GM12801 (cell line): Measurements from ENCODE around the gene CAMTA1.

ENCODE experiments used
- TF ChIP-seq, protein P1 (sequence below): IDR thresholded peaks from one replicate; pipeline ENCODE4 v1.5.1; 2011; ENCODE audit warnings: control low read depth; ENCODE audit not compliant: insufficient read length; ENCODE audit errors: extremely low read depth

The CAMTA1 gene

DNA sequence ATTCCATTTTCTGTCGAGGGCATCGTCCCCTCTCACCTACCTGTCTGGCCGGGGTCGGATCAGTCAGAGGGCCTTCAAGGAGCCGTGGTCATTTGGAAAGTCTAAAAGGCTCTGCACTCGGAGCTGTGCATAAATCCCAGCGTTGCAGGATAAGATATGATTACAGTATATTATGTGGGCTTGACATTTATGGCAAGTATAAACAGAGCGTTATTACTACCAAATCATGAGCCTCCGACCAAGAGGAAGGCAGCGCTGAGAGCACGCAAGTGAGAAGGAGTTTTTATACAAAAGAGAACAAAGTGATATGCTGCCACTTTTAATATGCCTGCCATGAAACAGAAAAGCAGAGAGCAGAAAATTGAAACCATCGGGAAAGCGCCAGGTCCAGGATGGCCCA, 566.4 kb downstream of the CAMTA1 start:
- TF ChIP-seq, protein P1, sequence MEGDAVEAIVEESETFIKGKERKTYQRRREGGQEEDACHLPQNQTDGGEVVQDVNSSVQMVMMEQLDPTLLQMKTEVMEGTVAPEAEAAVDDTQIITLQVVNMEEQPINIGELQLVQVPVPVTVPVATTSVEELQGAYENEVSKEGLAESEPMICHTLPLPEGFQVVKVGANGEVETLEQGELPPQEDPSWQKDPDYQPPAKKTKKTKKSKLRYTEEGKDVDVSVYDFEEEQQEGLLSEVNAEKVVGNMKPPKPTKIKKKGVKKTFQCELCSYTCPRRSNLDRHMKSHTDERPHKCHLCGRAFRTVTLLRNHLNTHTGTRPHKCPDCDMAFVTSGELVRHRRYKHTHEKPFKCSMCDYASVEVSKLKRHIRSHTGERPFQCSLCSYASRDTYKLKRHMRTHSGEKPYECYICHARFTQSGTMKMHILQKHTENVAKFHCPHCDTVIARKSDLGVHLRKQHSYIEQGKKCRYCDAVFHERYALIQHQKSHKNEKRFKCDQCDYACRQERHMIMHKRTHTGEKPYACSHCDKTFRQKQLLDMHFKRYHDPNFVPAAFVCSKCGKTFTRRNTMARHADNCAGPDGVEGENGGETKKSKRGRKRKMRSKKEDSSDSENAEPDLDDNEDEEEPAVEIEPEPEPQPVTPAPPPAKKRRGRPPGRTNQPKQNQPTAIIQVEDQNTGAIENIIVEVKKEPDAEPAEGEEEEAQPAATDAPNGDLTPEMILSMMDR: no peak

DNA sequence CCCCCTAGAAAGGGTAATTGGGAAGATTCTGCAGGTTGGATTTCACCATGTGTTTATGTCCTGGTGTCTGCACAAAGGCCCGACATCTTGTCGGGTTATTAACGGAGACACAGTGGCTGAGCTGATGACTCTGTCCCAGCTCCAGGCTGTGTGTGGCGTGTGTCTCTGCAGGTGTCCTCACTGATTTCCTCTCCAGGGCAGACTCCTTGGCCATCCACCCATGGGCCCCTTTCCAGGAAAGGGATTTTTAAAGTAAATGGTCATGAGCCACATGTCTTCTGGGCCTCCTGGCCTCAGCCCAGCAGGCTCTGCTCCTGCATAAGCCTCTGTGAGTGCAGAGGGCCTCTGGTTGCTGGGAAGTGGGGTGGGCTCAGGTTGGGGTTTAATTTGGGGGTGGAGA, 567.1 kb downstream of the CAMTA1 start:
- TF ChIP-seq, protein P1: no peak

DNA sequence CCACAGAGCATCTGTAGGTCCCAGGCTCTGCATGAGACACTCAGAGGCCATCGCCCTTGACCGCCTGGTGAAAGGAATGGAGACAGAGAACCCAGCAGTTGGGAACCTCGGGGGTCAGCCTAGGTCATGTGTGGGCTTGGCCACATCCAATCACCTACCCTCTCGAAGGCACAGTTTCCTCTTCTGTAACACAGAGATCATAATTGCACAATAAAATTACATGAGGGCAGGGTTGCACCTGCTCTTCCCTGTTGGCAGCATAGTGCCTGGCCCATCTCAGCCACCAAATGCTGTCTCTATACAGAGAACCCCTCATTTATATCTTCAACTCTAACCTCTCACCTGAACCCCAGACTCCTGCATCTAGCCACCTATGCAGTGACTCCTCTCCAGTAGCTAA, 567.7 kb downstream of the CAMTA1 start:
- TF ChIP-seq, protein P1: no peak

DNA sequence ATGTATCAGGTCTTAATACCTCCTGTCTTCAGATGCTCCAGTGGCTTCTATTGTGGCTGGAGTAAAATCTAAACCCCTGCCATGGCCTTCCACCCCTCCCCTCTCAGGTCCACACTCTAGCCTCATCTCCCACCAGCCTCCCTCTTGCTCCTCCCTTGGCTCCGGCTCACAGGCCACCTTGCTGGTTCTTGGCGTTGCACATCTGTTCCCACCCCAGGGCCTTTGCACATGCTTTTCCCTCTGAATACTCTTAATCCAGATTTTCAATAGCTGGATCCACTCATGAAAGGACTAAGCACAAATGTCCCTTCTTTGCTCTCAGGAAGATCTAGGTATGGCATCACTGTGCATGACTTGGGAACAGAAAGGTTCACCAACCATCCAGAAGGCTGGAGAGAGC, 570.4 kb downstream of the CAMTA1 start:
- TF ChIP-seq, protein P1: no peak

DNA sequence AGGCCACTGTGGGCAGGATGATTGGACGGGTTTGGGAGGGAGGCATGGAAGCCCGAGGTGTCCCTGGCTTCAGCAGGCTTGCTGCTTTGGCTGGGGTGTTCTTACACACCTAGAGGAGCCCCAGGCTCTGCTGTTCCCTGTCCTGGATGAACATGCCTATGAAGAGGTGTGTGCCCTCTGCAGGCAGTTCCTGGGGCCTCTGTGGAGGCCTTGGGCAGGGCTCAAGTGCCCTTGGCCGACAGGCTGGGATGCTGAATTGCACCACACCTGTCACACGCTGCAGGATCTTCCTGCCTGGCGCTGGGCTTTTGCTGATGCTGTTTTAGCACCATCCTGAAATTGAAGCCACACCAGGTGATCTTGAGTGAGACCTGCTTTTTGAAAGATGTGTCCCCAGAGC, 570.8 kb downstream of the CAMTA1 start:
- TF ChIP-seq, protein P1: no peak

DNA sequence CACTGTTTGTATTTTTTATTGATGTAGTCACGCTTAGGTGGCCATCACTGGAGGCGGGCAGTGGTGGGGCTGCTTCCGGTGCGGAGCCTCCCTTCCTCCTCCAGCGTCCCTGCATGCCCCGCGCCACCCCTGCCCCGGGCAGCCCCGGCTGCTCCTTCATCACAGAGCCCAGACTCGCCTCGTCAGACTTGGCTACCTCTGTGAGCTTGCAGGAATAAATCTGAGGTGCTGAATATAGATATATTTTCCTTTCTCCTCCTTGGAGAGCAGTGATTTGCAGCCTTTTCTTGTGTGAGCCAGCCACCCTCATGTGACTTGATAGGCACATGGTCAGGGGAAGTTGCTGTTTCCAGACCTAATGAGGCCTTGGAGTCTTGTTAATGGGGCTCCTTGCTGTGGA, 573.2 kb downstream of the CAMTA1 start:
- TF ChIP-seq, protein P1: no peak

DNA sequence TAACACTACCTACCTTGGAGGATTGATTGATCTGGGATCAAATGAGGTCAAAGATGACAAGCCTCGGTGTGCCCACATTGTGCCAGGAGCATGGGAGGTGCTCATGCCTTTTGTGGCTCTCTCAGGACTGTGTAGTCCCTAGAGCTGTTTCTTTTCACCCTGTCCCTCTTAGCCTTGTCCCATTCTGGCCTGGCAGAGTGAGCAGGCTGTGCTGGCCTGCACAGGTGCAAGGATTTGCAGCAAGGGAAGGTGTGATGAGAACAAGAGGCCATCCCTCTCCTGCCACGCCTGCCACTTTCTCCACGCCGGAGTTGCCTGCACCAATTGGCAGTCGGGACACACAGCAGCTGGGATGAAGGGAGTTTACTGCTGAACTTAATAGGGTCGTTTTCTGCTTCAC, 575.3 kb downstream of the CAMTA1 start:
- TF ChIP-seq, protein P1: no peak

DNA sequence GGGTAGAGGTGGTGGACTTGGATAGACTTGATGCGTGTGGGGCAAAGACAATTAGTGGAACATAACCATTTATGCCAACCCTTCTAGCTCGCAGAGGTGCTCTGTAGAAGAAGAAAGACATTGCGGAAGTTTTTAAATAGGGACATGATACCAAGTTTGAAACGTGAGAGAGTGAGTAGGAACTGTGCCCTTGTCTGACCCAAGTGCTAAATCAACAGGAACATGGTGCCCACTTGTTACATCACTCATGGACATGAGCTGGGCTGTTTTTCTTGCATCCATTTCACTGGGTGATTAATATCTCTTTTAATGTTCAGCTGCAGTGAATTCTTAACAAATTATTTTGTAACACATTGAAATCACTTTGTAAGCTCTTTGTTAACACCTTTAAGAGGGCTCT, 577.7 kb downstream of the CAMTA1 start:
- TF ChIP-seq, protein P1: no peak
